Central memory CD4-positive, alpha-beta T cell (primary cell): ENCODE data around the gene IQCF6.
"Not testable (repeated sequence)": the region's sequence is repeated elsewhere in the genome, so short reads cannot be mapped to it uniquely, and the experiment has no call there.

Source experiments
- DNase-seq: peaks from one replicate; pipeline ENCODE4 v3.0.0; 2022

IQCF6 gene

GRCh38 chr3:51759203-51759602 is 19.8 kb downstream of the IQCF6 start:
- DNase-seq: no peak

GRCh38 chr3:51753763-51754750 is 25.0 kb downstream of the IQCF6 start:
- DNase-seq: not testable (repeated sequence)

GRCh38 chr3:51751287-51751686 is 27.8 kb downstream of the IQCF6 start:
- DNase-seq: no peak

GRCh38 chr3:51750878-51751277 is 28.2 kb downstream of the IQCF6 start:
- DNase-seq: no peak

- DNase-seq: no peak
Measured at GRCh38 chr3:51748327-51748726, 30.7 kb downstream of the IQCF6 start.

- DNase-seq: no peak
Measured at GRCh38 chr3:51747840-51748239, 31.2 kb downstream of the IQCF6 start.

- not testable (repeated sequence) for DNase-seq
Measured at GRCh38 chr3:51742978-51743377, 36.1 kb downstream of the IQCF6 start.

GRCh38 chr3:51742320-51742719 is 36.7 kb downstream of the IQCF6 start:
- DNase-seq: not testable (repeated sequence)

- DNase-seq: no peak
Measured at GRCh38 chr3:51739110-51739509, 39.9 kb downstream of the IQCF6 start.

GRCh38 chr3:51735950-51736349 is 43.1 kb downstream of the IQCF6 start:
- DNase-seq: no peak

- no peak for DNase-seq
Measured at GRCh38 chr3:51735039-51735438, 44.0 kb downstream of the IQCF6 start.

- DNase-seq: no peak
Measured at GRCh38 chr3:51734572-51734907, 44.5 kb downstream of the IQCF6 start.

- no peak for DNase-seq
Measured at GRCh38 chr3:51733859-51734571, 45.0 kb downstream of the IQCF6 start.

GRCh38 chr3:51729042-51729633 is 49.9 kb downstream of the IQCF6 start:
- DNase-seq: no peak
